NT2/D1 (cell line): Measurements from ENCODE around the gene TSHZ1.

Experiments used
- SUZ12 ChIP-seq: IDR thresholded peaks from 2 replicates; pipeline ENCODE4 v1.6.1; 2011; ENCODE audit not compliant: insufficient read length, insufficient read depth; ENCODE audit errors: extremely low read depth
- YY1 ChIP-seq: IDR thresholded peaks from 2 replicates; pipeline ENCODE4 v1.6.1; 2011; ENCODE audit not compliant: insufficient read length, insufficient read depth
- ZNF274 ChIP-seq: IDR thresholded peaks from 2 replicates; pipeline ENCODE4 v1.6.1; 2011; ENCODE audit warnings: mild to moderate bottlenecking, low read depth, low read length

GRCh38 chr18:75204269-75204731 is 6.3 kb upstream of the TSHZ1 start:
- TF ChIP-seq SUZ12, result no peak
- TF ChIP-seq ZNF274, result no peak
- no peak for TF ChIP-seq YY1
